Eye (tissue), 1 donor: ENCODE data around the gene TDRD9.

Experiments
- DNase-seq: peaks from one replicate; pipeline ENCODE4 v3.0.0-alpha.2; 2015

TDRD9 gene

DNA sequence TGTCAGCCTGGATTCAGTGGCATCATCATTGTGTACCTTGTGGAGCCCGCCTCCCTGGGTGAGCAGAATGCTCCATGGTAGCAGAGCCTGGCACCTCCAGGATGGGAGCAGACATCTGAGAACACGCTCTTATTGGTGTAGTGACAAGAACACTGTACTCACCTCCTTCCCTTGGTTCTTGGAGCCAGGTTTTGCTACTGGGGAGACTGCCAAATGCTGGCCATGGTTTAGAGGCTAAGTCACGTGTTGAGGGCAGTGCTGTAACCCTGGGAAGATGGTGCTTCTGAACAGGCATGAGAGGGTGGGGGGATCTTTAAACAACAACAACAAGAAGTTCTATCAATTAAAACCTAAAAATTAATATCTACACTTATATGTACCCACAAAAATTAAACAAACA is 109.6 kb downstream of the TDRD9 start:
- no peak for DNase-seq

DNA sequence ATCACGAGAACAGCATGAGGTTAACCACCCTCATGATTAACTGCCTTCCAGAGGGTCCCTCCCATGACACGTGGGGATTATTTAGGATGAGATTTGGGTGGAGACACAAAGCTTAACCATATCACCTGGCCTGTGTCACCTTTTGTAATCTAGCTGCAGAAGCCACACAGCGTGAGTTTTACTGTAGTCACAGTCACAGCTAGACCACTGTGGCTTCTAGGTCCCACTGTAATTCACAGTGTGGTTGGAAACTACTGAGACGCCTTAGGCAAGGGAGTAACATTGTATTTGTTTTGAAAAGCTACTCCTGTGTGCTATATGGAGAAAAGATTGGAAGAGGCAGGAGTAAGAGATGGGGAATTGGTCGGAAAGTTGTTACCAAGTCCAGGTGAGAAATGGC is 111.0 kb downstream of the TDRD9 start:
- DNase-seq: no peak

DNA sequence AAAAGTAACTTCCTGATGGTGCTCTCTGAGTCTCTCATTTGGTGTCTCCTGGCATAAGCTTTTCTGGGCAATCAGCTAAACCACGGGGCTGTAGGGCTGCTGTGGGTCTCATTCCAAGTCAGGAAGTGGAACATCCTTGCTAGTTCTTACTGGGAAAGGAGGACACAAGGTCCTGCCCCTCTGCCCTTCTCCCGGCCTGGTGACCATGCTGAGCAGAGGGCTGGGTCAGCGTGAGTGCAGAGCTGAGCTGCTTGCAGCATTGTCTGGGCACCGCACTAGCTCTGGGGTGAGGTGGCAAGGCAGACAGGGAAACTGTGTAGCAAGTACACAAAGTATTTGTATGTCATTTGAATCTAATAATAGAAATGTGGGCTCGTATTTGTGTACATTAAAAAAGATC is 112.3 kb downstream of the TDRD9 start:
- peak; percentile 38 for DNase-seq

DNA sequence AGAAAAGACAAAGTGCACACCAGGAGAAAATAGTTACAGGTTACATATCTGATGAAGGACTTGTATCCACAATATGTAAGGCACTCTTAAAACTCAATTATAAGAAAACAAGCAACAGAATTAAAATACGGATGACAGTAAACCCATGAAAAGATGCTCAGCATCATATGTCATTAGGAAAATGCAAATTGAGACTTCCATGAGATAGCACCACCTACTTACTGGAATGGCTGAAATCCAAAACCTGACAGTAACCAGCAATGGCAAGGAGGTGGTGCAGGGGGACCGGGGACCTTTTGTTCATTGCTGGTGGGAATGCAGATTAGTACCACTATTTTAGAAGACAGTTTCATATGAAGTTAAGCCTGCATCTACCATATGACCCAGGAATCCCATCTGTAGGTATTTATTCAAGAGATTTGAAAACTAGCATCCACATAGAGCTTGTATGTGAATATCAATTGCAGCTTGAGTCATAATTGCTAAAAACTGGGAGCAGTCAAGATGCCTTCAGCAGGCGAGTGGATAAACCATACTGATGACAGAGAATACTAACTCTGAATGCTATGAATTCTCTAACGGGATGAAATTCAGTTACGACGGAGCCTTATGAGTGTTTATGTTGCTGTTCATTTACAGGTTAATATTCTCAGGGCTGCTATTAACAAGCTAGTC is 113.3 kb downstream of the TDRD9 start:
- DNase-seq: no peak

DNA sequence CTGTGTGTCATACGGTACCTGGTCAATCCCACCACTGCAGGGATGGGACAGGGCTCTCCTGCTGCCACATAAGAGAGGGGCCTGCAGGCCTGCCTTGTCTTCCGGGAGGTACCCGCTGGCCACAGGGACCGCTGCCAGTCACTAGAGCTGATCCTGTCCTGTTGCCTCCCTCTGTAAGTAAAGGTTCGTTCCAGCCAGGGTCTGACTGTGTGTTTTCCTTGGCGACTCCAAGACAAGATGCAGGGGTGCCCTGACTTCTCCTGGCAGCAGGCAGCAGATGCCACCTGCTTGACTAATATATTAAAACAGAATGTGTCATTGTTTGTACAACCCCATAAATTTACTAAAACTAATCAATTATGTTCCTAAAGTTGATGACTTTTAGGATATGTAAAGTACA is 115.8 kb downstream of the TDRD9 start:
- no peak for DNase-seq

DNA sequence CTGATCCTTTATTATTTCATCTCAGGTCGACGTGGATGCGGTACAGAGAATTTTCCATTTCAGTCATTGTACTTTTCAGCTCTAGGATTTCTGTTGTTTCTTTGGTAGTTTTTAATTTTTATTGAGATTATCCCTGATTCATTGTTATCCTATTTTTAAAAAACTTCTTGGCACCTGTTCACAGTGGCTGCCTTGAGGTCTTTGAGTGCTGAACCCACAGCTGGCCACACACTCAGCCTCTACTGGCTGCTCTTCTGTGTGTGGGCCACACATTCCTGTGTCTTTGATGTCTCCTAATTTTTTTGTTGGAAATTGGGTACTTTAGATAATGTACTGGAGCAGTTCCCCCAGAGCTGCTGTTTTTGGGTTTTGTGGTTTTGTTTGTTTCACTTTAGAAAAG is 119.5 kb downstream of the TDRD9 start:
- DNase-seq: no peak

DNA sequence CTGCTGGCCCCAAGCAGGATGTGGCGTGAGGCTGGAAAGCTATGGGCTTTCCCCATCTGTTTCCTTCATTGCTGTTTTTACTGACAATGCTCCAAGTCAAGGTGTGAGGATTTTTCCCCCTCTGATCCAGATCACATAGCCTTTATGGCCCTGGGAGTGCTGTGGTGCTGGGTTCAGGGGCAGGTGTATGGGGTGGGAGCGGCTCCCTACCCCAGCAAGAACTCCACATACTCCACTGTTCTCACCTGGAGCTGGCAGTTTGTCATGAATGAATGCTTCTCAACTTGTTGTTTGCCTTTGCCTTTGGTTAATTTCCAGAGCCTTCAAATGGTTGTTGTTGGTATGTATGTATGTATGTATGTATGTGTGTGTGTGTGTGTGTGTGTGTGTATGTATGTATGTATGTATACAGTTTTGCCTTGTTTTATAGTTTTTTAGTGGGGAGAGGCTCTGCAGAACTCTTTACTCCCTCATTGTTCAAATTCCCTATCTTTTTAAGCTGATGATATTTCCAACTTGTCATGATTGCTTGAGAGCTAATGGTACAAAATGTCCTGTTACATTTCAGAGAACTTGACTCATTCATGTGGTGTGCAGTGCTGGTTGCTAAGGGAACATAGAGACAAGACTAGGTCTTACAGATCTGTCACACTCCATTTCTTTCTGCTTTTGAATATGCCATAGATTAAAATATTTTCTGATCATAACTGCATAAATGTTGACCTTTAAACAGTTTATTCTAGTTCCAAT is 120.7 kb downstream of the TDRD9 start:
- peak; percentile 50 for DNase-seq

DNA sequence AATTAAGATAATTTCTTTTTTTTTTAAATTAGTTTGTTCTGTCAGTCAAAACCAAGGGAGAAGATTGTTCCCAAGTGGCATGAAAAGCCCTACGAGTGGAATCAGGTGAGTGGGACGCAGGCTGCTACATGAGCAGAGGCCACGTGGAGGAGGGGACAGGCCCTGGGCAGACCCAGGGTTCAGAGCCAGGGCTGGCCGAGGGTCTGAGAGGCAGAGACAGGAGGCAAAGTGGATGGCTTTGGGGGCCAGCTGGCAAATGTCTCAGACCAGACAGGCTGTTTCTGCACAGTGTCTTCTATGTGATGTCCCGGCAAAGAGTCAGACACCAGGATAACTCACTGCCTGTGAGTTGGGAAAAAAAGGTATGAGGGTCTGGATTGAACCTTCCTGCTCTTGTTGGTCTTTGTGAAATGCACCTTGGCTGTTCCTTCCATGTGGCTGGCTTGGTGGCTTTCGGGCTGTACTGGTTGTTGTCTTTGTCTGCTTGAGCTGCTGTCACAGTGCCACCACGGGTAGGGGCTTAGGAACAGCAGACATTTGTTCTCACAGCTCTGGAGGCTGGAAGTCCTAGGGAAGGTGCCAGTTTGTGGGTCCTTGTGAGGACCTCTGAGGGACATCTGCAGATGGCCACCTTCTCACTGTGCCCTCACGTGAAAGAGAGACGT is 121.5 kb downstream of the TDRD9 start:
- DNase-seq: no peak

DNA sequence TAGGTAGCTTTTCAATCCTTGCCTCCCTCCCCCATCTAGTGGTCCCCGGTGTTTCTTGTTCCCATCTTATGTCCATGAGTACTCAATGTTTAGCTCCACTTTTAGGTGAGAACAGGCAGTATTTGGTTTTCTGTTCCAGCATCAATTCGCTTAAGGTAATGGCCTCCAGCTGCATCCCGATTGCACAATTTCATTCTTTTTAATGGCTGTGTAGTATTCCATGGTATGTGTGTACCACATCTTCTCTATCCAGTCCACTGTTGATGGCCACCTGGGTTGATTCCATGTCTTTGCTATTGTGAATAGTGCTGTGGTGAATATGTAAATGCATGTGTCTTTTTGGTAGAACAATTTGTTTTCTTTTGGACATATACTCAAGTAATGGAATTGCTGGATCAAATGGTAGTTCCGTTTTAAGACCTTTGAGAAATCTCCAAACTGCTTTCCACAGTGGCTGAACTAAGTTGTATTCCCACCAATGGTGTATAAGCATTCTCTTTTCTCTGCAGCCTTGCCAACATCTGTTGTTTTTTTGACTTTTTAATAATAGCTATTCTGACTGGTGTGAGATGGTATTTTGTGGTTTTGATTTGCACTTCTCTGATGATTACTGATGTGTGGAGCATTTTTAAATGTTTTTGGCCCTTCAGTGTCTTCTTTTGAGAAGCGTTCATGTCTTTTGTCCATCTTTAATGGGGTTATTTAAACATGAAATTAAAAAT is 123.0 kb downstream of the TDRD9 start:
- DNase-seq: no peak

DNA sequence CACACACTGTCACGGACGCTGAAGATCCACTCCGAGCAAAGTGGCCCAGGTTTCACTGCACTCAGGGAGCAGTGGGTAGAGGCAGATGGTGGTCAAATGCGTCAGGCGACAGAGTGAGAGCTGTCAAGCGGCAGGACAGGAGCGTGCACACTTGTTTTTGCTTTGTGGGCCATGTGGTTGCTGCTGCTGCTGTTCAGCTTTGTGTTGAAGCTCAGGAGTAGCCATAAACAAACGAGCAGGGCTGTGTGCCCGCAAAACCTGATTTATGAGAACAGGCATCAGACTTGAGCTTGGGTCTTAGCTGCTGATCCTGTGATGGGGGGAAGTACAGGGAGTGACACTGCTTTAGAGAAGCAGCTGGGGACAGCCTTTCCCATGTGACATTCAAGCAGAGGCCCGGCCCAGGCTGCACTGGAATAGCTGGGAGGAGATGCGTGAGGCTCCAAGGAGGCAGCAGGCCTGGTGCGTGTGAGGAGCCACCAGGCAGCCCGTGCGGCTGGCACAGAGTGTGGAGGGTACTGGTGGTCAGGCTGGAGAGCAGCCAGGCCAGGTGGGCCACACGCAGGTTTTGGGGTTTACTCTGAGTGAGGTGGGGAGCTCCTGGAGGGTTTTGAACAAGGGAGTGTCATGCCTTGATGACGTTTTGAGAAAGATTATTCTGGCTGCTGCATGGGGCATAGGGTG is 126.1 kb downstream of the TDRD9 start:
- peak; percentile 16 for DNase-seq

DNA sequence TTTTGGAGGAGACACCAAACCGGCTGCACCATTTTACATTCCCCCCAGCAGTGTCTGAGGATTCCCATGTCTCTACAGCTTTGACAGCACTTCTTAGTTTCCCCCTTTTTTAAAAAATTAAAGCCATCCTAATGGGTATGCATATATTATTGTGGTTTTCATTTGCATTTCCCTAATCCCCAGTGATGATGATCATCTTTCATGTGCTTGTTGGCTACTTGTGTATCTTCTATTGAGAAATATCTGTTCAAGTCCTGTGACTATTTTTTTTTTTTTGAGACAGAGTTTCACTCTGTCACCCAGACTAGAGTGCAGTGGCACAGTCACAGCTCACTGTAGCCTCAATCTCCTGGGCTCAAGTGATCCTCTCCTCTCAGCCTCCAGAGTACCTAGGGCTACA is 134.0 kb downstream of the TDRD9 start:
- no peak for DNase-seq

DNA sequence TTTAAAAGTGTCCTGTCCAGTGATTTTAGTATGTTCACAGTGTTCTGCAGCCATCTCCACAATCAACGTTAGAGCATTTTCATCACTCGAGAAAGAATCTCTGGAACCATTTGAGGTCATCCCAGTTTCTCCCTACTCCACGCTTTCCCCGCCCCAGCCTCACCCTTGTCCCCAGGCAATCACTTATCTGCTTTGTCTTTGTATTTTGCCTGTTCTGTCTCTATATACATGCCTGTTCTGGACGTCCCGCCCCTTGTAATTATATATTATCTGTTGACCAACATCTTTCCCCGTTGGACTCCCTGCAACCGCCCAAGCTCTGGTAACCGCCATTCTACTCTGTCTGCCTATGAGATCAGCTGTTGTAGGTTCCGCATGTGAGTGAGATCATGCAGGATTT is 135.7 kb downstream of the TDRD9 start:
- no peak for DNase-seq

DNA sequence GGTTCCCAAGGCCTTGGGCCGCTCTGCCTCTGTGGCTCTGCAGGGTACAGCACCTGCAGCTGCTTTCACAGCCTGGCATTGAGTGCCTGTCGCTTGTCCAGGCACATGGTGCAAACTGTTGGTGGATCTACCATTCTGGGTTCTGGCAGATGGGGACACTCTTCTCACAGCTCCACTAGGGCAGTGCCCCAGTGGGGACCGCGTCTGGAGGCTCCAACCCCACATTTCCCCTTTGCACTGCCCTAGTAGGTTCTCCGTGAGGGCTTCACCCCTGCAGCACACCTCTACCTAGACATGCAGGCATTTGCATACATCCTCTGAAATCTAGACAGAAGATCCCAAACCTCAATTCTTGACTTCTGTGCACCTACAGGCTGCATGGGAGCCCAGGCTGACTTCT is 138.0 kb downstream of the TDRD9 start:
- DNase-seq: no peak

DNA sequence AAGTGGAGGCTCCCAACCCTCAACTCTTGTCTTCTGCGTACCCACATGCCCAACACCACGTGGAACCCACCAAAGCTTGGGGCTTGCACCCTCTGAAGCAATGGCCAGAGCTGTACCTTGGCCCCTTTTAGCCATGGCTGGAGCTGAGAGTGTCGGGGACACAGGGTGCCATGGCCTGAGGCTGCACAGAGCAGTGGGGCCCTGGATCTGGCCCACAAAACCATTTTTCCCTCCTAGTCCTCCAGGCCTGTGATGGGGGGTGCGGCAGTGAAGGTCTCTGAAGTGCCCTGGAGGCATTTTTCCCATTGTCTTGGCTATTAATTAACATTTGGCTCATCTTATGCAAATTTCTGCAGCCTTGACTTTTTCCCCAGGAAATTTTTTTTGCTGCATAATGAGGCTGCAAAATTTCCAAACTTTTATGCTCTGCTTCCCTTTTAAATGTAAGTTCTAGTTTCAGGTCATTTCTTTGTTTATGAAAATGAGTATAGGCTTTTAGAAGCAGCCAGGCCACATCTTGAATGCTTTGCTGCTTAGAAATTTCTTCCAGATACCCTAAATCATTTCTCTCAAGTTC is 138.6 kb downstream of the TDRD9 start:
- DNase-seq: no peak

DNA sequence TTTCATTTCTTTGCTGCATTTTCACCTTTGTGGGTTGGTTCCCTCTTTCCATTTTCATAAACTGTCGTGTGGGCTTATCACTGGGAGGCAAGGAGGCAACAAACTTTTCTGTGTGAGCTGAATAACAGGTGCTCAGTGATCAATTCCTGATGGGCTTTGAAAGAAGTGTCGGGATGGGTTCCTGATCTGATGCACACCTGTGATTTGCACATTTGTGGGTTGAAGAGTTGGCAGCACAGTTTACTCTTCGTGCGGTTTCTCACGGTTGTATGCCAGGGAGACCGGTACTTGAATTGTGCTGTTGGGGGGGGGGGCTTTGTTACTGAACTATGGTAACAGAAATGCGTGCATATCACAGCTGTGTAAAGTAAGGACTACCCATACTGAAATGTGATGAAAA is 141.3 kb downstream of the TDRD9 start:
- DNase-seq: no peak

DNA sequence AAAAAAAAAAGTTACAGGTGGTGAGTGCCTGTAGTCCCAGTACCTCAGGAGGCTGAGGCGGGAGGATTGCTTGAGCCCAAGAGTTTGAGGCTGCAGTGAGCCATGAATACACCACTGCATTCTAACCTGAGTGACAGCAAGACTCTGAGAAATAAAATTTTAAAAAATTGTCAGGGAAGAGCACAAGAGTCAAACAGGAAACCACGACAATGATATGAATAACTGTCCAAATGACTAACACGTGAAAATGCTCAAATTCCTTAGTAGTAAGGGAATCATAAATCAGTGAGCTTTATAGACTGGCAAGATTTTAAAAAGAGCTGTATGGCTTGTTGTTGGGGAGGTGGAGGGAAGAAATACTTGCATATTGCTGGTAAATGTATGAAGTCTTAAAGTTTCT is 144.3 kb downstream of the TDRD9 start:
- no peak for DNase-seq

DNA sequence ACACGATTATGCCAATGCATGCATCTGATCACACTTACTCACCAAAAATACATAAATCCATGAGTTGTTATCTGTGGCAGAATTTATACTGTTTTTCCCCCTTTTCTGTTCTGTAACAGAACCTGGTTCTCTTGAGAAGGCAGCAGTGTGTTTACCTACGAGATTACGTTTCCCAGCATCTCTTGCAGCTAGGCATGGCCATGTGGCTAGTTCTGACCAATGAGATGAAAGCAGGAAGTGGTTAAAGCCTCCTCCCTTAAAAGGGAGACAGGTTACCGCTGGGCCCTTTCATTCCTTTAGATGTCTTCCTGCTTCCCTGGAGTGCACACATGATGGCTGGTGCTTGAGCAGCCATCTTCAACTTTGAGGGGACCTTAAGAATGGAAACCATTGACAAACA is 145.5 kb downstream of the TDRD9 start:
- DNase-seq: no peak

DNA sequence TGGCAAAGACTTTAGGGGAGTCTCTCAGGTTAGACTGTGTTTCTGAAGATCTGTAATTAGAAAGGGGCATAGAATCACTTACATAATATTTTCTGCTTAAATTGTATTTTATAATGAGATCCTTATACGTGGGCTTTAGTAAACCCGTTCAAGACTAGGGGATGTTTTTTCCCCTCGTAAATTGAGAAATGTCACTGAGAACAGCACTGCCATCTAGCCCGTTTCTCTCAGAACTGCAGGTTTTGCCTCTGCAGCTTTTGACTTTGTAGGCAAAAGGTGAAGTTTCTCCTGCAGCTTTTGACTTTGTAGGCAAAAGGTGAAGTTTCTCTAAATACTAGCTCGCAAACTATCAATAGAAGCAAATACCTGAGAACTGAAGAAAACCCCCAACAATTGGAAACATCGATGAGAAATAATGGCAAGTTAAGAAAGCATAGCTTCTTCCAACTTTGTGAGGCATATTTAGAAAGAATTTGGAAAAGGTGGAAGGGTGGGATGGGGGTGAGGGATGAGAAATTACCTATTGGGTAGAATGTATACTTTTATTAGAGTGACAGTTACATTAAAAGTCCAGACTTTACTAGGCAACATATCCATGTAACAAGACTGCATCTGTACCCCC is 147.4 kb downstream of the TDRD9 start:
- peak; percentile 48 for DNase-seq

DNA sequence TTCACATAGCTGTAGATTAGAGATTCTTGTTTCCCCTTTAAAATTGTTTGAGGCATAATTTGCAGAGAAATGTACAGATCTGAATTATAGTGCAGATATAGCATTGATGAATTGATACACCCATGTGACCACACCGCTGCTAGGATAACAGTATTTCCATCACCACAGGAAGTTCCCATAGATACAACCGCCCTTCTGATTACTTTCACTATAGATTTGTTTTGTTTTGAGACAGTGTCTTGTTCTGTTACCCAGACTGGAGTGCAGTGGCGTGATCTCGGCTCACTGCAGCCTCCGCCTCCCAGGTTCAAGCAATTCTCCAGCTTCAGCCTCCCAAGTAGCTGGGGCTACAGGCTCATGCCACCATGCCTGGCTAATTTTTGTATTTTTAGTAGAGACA is 148.5 kb downstream of the TDRD9 start:
- no peak for DNase-seq

DNA sequence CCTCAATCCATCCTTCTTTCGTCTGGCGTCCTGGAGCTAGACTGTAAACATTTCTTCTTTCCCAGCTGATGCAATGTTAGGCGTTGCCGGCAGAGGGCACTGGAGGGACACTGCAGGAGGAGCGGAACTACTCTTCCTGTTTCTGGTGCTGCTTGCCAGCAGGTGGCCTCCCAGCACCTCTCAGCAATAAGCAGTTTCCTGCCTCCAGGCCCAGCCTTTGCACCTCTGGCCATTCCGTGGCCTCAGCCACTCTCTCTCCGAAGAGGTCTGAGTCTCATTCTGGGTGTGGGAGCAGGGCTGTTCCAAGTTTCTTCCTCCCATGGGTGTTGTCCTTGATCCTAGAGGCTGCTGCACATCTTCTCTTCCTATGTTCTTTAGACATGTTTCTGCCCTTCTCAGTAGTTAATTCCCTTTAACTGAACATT is 149.8 kb downstream of the TDRD9 start:
- DNase-seq: peak; percentile 97

DNA sequence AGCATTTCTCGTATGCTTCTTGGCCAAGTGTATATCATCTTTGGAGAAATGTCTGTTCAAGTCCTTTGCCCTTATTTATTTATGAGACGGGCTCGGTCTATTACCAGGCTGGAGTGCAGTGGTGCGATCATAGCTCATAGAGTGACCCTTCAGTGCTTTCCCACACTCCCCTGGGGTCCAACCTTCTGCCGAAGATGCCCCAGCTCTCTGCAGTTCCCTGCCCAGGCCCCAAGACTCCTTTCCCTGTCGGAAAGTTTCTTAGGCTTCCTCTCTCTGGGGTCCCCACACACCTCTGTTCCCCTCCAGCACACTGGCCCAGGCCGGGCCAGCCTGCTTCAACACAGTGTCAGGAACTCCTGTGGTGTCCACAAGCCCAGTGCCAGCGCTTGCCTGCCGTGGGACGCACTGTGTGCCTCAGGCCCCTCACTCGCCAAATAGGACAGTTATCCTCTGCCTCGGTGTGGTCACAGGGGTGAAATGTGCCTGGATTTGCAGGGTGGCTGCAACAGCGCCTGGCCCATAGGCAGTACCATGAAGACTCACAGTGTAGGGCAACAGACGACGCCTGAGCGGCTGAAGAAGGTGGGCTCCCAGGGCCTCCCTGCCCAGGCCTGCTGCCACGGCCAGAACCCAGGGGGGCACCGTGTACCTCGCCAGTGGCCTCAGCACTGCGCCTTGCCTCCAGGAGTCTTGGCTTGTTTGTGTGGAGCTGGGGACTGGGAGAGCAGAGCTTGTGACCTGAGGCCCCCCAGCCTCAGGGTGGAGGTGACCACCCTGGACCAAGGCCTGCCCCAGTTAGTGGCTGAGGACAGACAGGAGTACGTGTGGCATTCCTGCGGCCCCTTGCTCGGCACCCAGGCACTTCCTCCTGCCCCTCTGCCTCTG is 152.4 kb downstream of the TDRD9 start:
- DNase-seq: peak; percentile 51
